Measurements from ENCODE around the gene RPL22.

DNA sequence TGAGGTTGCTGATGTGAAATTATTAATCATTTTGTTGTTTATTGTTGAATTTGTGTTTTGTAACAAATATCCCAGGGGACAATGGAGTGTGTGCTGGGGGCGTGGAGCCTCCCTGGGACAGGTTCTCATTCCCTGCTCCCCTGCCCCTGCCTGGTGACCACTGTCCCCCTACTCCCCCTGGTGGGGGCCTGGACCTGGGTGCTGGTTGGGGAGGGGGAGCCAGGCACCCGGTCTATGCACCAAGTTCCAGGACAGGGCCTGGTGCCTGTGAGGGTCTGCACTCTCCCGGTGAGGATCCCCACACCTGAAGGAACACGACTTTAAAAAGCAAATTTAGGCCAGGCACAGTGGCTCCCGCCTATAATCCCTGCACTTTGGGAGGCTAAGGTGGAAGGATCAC lies 61.6 kb downstream of the RPL22 start:
- TF ChIP-seq POLR2AphosphoS5 (IDR thresholded peaks at IDR 0.05) (no peak), POLR2A (IDR thresholded peaks at IDR 0.05) (no peak)
- TF ChIP-seq, protein P1, sequence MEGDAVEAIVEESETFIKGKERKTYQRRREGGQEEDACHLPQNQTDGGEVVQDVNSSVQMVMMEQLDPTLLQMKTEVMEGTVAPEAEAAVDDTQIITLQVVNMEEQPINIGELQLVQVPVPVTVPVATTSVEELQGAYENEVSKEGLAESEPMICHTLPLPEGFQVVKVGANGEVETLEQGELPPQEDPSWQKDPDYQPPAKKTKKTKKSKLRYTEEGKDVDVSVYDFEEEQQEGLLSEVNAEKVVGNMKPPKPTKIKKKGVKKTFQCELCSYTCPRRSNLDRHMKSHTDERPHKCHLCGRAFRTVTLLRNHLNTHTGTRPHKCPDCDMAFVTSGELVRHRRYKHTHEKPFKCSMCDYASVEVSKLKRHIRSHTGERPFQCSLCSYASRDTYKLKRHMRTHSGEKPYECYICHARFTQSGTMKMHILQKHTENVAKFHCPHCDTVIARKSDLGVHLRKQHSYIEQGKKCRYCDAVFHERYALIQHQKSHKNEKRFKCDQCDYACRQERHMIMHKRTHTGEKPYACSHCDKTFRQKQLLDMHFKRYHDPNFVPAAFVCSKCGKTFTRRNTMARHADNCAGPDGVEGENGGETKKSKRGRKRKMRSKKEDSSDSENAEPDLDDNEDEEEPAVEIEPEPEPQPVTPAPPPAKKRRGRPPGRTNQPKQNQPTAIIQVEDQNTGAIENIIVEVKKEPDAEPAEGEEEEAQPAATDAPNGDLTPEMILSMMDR (IDR thresholded peaks at IDR 0.05), result no peak

Data from transverse colon (tissue), 4 donors.